HepG2 (cell line): ENCODE measurements around the gene AGPAT2. TPM values are rescaled to one million over a fixed set of nuclear protein-coding genes. Genes with fewer than 3 reads are reported as not detected.
A peak's percentile ranks its signal among the peaks of the same experiment; 100 is the strongest.

Experiments used
- ATAC-seq: fragments of 200-7000 bp; cut with Tn5 transposase; 3 replicates; pipeline ENCODE4 v1.9.1; 2020; ENCODE audit warnings: mild to moderate bottlenecking, moderate library complexity
- BruUV-seq: library from RNA; stranded (reverse); fragments of 400-500 nt; replicated peaks from 2 replicates; lab custom pipeline; 2021; lab: Mats Ljungman, UMichigan
- CTCF ChIA-PET: fragments of 300-600 bp; formaldehyde crosslinking; extraction: SDS; loops from one replicate; lab custom pipeline; 2021; ENCODE audit warnings: low total read pairs, inconsistent platforms, low intra/inter-chr PET ratio; lab: Yijun Ruan, JAX
- POLR2A ChIA-PET: fragments of 350-600 bp; sonication (Branson Sonifier 250); formaldehyde crosslinking; loops from one replicate; lab custom pipeline; 2020; ENCODE audit warnings: antibody characterized with exemption, inconsistent platforms; lab: Yijun Ruan, JAX
- DNase-seq: peaks from one replicate; pipeline ENCODE4 v3.0.0-alpha.2; 2015; ENCODE audit warnings: low spot score
- FAIRE-seq: peaks from 3 replicates; lab custom pipeline; 2011; peaks lifted over from hg19 to GRCh38; lab: Jason Lieb, UNC
- H2AFZ ChIP-seq: one replicate; pipeline ENCODE4 v1.6.1; 2011; ENCODE audit warnings: low read length, inconsistent platforms
- H3K27ac ChIP-seq: fragments of 300-600 bp; 3 replicates; pipeline ENCODE4 v1.8.0; 2011; ENCODE audit warnings: mixed run types, mild to moderate bottlenecking, mixed read lengths, low read length, inconsistent platforms; ENCODE audit not compliant: insufficient read depth; ENCODE audit errors: extremely low read length
- H3K27me3 ChIP-seq, 2 experiments: fragments of 200-600 bp in 1 of 2; 2 replicates in 1 of 2; 3 replicates in 1 of 2; pipeline versions ENCODE4 v1.6.0 to v1.8.0; 2011; ENCODE audit warnings: low read length in 2 of 2, mild to moderate bottlenecking in 2 of 2, moderate library complexity in 2 of 2, inconsistent platforms in 1 of 2; ENCODE audit not compliant: insufficient read depth in 2 of 2, control insufficient read depth in 1 of 2
- H3K36me3 ChIP-seq, 2 experiments: fragments of 200-600 bp in 1 of 2; replicated peaks in 1 of 2; 2 replicates in 1 of 2; 3 replicates in 1 of 2; pipeline versions ENCODE4 v1.5.1 to v1.8.0; 2011; ENCODE audit warnings: low read length in 2 of 2, inconsistent platforms in 1 of 2; ENCODE audit not compliant: insufficient read depth in 2 of 2, control insufficient read depth in 1 of 2
- H3K4me1 ChIP-seq: 2 replicates; pipeline ENCODE4 v1.5.1; 2012; ENCODE audit warnings: low read length, inconsistent platforms; ENCODE audit not compliant: insufficient read depth
- H3K4me2 ChIP-seq: 2 replicates; pipeline ENCODE4 v1.6.0; 2011; ENCODE audit warnings: low read depth, low read length, inconsistent platforms
- H3K4me3 ChIP-seq, 3 experiments: fragments of 200-600 bp in 1 of 3; sonication (generic), shearing (Covaris generic) in 1 of 3; replicated peaks in 1 of 3; 2 replicates each; pipeline ENCODE4 v1.5.1; 2011 to 2016; ENCODE audit warnings: low read length in 3 of 3, inconsistent platforms in 2 of 3, low read depth in 2 of 3, mild to moderate bottlenecking in 2 of 3, control low read depth in 1 of 3, mixed read lengths in 1 of 3; ENCODE audit not compliant: insufficient read depth in 1 of 3
- H3K79me2 ChIP-seq: one replicate; pipeline ENCODE4 v1.6.1; 2011; ENCODE audit warnings: low read length, inconsistent platforms; ENCODE audit not compliant: insufficient read depth
- H3K9ac ChIP-seq: 2 replicates; pipeline ENCODE4 v1.6.0; 2011; ENCODE audit warnings: mild to moderate bottlenecking, low read depth, low read length, inconsistent platforms; ENCODE audit not compliant: insufficient read depth
- H3K9me3 ChIP-seq: 2 replicates; pipeline ENCODE4 v1.5.1; 2012; ENCODE audit warnings: mild to moderate bottlenecking, low read length
- H4K20me1 ChIP-seq: 2 replicates; pipeline ENCODE4 v1.6.0; 2011; ENCODE audit warnings: inconsistent platforms, mild to moderate bottlenecking, low read length, moderate library complexity; ENCODE audit not compliant: insufficient read depth
- AGO2 ChIP-seq: fragments of 200-400 bp; formaldehyde crosslinking; optimal IDR thresholded peaks from 2 replicates; pipeline ENCODE3; 2017; ENCODE audit warnings: mild to moderate bottlenecking, low read depth, low read length, moderate library complexity
- ATF7-NPFF ChIP-seq: sonication (generic); formaldehyde crosslinking; IDR thresholded peaks from 2 replicates; pipeline ENCODE4 v1.8.1; 2023; ENCODE audit warnings: mild to moderate bottlenecking, low read depth, missing genetic modification reagents, moderate library complexity
- NCOR1 ChIP-seq: fragments of 200-600 bp; sonication (generic); IDR thresholded peaks from 2 replicates; pipeline ENCODE4 v1.7.0; 2017; ENCODE audit warnings: antibody characterized with exemption, low read length, borderline replicate concordance
- PATZ1 ChIP-seq: sonication (generic); formaldehyde crosslinking; IDR thresholded peaks from 2 replicates; pipeline ENCODE4 v1.4.0; 2020; ENCODE audit warnings: missing genetic modification reagents
- WGBS: methylation state at CpG from one replicate; pipeline ENCODE4 v1.1.6; 2017; ENCODE audit warnings: low lambda C conversion rate; 5-methylcytosine and 5-hydroxymethylcytosine counted together
- in situ Hi-C: cut with HindIII; loops from 2 replicates; pipeline ENCODE4 v1.10.0; 2017; ENCODE audit warnings: low pct_unique_long_range_greater_than_20kb; ENCODE audit not compliant: extremely low pct_ligation_motif_present
- intact Hi-C: fragments of 100-400 bp; cut with micrococcal nuclease; formaldehyde crosslinking; loops from one replicate; pipeline ENCODE4 v1.10.0; 2022; ENCODE audit not compliant: unreplicated experiment
- polyA plus RNA-seq, 8 experiments: library from polyadenylated mRNA; depleted of rRNA in 3 of 8; stranded (reverse) in 7 of 8; unstranded in 1 of 8; fragments of >200 nt; fragmentation: Illumina TruSeq in 4 of 8; extraction: Trizol in 4 of 8; gene quantifications; 2 replicates each; pipeline versions ENCODE4 v1.2.1 to v1.2.3, GENCODE V29; 2011 to 2016; ENCODE audit warnings: low read depth in 4 of 8, missing spikeins in 1 of 8, mixed read lengths in 1 of 8; ENCODE audit not compliant: insufficient read depth in 1 of 8
- total RNA-seq, 5 experiments: library from RNA; depleted of rRNA; stranded (reverse); fragments of >200 nt; fragmentation: Illumina TruSeq; extraction: Trizol; gene quantifications; 2 replicates each; pipeline ENCODE4 v1.2.3, GENCODE V29; 2016; ENCODE audit warnings: low read depth in 1 of 5

The AGPAT2 gene
- total and polyA plus RNA-seq, 2 of the 13 experiments (the other 11 are each of a cell fraction or from before 2014, with no cell fraction given): 3.9 to 25.8 TPM

- BruUV-seq: no TSS peak
- H3K27ac ChIP-seq: no peak overlapping the region
- H3K9me3 ChIP-seq: no peaks in the 10 kb centered on the region
- no peak overlapping the region for H3K4me2 ChIP-seq
- H3K36me3 ChIP-seq: peaks cover 6 to 11% of the 10 kb centered on the region in 2 experiments; a peak in 4 of 5 replicates
- ChIA-PET POLR2A (interaction anchor here (2.0 kb wide), 1 partner anchor 8 kb away, joined by 7 read pairs; no protein-coding TSS in a partner anchor), CTCF (no interaction called here)
- no peak overlapping the region for H3K9ac ChIP-seq
- DNase-seq: no peak
- no peak overlapping the region for H3K4me3 ChIP-seq
- no peak overlapping the region for H2AFZ ChIP-seq
- H3K4me1 ChIP-seq: peaks cover 13% of the 10 kb centered on the region
- peaks cover 27% of the 10 kb centered on the region for H4K20me1 ChIP-seq
- FAIRE-seq: no peak
- 75% methylated on average over 4 of the region's 20 CpGs for WGBS
- no peaks in the 10 kb centered on the region for H3K79me2 ChIP-seq
- TF ChIP-seq NCOR1: no peak
- TF ChIP-seq AGO2: peak; percentile 88
- no peak for TF ChIP-seq ATF7-NPFF (CRISPR knock-in tag)
- peak; percentile 24; the same call in 1 of the 2 replicates for TF ChIP-seq PATZ1
- TF ChIP-seq, all 625 proteins: peak for 2
- intact Hi-C loops (no loop called here), in situ Hi-C loops (no loop called here)
- peak; percentile 6 for ATAC-seq
- no peaks in the 10 kb centered on the region for H3K27me3 ChIP-seq
These were observed 33.1 kb upstream of the AGPAT2 start for GRCh38 chr9:136720251-136720897.
